GM19328 (cell line): ENCODE measurements around the gene ADARB1.

Experiments
- ATAC-seq: cut with Tn5 transposase; IDR thresholded peaks from one replicate; pipeline ENCODE4 v1.9.1; 2021; ENCODE audit warnings: mild to moderate bottlenecking, moderate library complexity; ENCODE audit not compliant: unreplicated experiment

The ADARB1 gene

GRCh38 chr21:45091550-45092322 is 17.4 kb downstream of the ADARB1 start:
- no peak for ATAC-seq

GRCh38 chr21:45093035-45093532 is 18.7 kb downstream of the ADARB1 start:
- no peak for ATAC-seq

GRCh38 chr21:45094412-45094811 is 20.0 kb downstream of the ADARB1 start:
- no peak for ATAC-seq

GRCh38 chr21:45095505-45095904 is 21.1 kb downstream of the ADARB1 start:
- no peak for ATAC-seq

GRCh38 chr21:45096217-45096616 is 21.8 kb downstream of the ADARB1 start:
- no peak for ATAC-seq

- ATAC-seq = no peak
Observed at GRCh38 chr21:45097827-45098387, 23.5 kb downstream of the ADARB1 start.

DNA sequence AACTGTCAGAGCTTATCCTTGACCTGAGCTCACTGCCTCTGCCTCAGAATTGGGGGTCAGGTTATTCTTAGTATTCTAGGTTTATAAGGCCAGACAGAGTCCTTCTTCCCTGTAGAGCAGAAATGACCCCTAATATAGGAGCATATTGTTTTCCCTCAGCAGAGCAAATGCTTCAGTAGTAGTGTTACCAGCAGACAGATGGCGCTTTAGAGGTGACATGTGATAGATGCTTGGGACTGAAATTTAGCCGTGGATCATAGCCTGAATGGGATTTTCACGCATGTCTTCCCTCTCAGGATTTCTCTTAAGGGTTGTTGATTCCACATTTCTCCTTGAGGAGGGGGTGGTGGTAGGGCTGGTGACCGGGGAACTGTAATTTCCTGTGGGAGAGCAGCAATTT is 24.5 kb downstream of the ADARB1 start:
- ATAC-seq = no peak

GRCh38 chr21:45099571-45099970 is 25.2 kb downstream of the ADARB1 start:
- no peak for ATAC-seq

- ATAC-seq = no peak
Observed at GRCh38 chr21:45100866-45101265, 26.5 kb downstream of the ADARB1 start.

GRCh38 chr21:45102391-45102932 is 28.1 kb downstream of the ADARB1 start:
- no peak for ATAC-seq

DNA sequence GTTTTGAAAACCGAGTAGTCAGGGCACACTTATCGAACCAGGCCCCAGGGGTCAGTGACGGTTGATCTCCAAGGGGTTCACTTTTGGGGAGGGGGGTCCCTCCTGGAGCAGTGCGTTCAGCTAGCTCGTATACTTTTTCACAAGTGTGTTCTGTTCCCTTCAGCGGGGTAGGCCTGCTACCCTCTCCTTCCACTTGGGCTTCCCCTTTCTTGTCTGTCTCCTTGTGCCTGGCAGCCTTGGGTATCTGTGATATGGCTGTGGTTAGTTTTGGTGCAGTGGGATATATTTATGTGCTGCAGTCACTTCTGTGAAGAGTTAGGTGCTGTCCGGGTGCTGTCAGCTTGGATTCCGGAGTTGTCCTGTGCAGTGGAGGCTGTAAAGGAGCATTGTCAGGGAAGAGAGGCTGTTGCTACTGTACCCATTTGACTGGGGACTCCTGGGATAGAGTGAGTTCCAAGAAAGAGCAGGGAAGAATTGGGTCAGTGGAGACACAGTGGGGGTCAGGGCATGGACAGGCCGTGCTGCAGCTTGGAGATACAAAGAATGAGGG is 29.7 kb downstream of the ADARB1 start:
- ATAC-seq = no peak

DNA sequence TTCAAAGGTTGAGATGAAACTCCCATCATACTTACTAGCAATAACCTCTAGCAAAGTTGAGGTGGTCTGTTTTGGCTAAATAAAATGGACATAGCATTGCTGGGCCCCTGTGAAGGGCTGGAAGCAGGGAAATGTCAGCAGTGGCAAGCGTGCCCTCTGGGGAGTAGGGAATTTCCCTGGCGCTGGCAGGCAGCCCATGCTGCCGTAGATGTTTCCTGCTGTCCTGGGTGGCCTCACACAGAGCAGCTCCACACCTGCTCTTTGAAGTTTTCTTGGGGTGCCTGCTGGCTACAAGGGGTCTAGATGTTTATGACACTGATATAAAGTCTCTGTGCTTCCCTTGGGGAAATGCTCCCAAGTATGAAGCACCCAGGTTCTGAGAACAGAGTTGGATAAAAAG is 30.2 kb downstream of the ADARB1 start:
- ATAC-seq = no peak

GRCh38 chr21:45105906-45106485 is 31.6 kb downstream of the ADARB1 start:
- ATAC-seq = no peak

- no peak for ATAC-seq
Observed at GRCh38 chr21:45108034-45108790, 33.8 kb downstream of the ADARB1 start.

DNA sequence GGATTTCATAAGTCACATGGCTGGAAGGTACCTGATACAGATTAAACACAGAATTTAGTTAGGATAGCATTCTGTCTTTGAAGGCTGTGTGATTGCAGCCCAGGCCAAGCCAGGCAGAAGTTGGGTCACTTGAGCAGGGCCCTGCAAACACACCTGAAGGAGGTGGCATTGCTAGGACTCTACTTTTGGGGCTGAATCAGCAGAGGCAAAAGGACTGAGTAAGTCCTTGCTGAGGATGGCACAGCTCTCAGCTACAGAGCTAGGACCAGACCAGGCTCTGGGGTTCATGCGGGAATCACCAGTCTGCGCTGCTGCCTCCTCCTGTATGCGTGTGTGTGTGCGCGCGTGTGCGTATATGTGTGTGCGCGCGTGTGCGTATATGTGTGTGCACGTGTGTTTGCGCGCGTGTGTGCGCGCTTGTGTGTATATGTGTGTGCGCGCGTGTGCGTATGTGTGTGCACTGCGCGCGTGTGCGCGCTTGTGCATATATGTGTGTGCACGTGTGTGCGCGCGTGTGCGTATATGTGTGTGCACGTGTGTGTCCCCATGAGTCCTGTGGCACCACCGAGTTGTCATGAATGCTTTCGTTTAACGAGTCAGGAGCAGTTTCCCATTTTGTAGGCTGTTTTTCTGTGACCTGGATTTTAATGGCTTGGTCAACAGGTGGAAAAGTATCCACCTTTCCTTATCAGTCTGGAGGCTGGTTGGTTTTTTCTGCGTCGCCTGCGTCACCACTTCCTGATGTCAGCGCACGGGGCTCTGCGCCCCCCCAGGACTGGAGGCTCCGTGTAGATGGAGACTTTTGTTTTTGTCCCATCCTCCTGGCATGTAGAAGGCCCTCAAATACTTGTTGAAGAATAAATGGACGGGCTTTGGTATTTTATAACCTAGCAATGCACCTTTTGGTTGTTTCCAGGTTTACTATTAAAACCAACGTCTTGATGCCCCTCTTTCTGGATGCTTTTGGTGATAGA is 34.7 kb downstream of the ADARB1 start:
- no peak for ATAC-seq

DNA sequence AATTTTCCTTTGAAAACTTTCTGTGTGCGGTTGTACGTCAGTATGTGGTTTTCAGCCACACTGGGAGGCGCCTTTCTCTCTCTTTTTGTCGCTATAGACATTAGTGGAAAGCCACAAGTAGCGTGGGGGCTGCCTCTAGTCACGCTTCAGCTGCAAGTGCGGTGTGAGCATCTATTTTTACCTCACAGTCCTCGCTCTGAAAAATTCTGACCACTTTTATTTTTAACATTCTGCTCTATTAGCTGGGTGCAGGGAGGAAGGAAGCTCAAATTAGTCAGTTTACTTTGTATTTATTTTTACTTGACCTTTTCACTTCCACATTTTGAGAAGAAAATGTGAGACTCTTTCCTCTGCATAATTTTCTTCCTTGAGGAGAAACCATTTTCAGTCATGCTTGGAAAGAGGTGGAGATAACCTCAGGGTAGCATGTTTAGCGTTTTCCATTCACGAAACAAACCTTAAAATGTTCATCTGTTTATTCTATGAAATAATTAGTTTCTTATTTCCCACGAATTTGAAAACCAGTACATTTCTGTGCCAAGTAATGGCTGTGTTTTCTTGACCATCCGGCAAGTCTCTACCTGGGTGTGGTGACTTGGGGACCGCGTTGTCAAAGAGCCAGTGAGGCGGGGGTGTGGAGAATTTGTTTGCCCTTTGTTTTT is 35.6 kb downstream of the ADARB1 start:
- peak; percentile 65 for ATAC-seq

DNA sequence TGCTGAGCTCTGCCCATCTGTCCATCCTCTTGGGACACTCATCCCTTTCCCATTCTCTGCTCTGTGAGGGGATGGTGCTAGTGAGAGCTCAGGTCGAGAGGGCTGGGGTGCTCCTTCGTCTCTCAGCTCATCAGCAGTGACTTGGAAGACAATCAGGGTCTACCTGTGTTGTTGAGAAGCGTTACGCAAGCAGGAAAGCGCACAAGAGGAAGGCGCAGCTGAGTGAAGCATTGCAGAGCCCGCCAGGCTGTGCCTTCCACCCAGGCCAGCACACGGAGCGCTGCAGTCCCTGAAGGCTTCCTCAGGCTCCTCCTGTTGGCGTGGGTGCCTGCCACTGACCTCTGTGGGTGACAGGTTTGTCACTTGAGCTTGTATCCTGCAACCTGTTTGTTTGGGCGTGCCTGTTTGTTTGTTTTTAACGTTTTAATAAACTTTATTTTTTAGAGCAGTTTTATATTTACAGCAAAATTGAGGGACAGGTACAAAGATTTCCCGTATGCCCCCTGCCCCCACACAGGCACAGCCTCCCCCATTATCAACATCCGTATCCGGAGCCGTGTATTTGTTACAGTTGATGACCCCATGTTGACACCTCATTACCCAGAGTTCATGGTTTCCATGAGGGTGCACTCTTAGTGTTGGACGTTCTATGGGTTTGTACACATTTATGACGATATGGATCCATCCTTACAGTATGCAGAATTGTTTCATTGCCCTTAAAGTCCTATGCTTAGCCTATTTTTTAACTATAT is 36.7 kb downstream of the ADARB1 start:
- no peak for ATAC-seq

DNA sequence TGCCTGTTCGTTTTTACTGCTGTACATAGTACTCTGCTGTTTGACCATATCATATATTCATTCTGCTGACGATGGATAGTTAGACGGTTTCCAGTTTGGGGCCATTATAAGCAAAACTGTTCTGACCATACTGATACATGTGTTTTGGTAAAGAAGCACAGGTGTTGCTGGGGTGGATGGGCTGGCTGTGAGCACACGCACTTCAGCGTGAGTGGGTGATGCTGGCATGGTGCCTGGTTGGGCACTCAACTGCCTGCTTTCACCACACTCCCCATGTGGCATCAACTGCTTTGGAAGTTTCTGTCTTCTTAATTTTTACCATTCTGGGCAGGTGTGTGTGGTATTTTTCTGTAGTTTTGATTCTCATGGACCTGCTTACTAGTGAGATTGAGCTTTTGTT is 37.3 kb downstream of the ADARB1 start:
- no peak for ATAC-seq
